A549 (cell line): ENCODE measurements around the gene WDSUB1.

Experiments
- CTCF ChIP-seq: fragments of >200 bp; sonication (Bioruptor Twin); formaldehyde crosslinking; IDR thresholded peaks from 3 replicates; pipeline ENCODE4 v1.5.1; 2016
- POLR2AphosphoS2 ChIP-seq: conservative IDR thresholded peaks from 2 replicates; pipeline ENCODE4 v1.6.1; 2012; ENCODE audit warnings: low read length, improper control_type of control experiment, inconsistent platforms

- TF ChIP-seq CTCF: no peak
- TF ChIP-seq POLR2AphosphoS2: no peak
Measured at GRCh38 chr2:159199761-159200465, 86.6 kb downstream of the WDSUB1 start.
